H1 (cell line): ENCODE results near the gene HIC1. TPM values are rescaled to one million over a fixed set of nuclear protein-coding genes. Genes with fewer than 3 reads are reported as not detected.
A peak's percentile ranks its signal among the peaks of the same experiment; 100 is the strongest.

Experiments used
- CTCF ChIA-PET: fragments of 300-600 bp; sonication (Branson Sonifier 250); formaldehyde crosslinking; loops from one replicate; lab custom pipeline; 2021; ENCODE audit not compliant: partially characterized antibody; lab: Charles Lee
- POLR2A ChIA-PET: fragments of 300-600 bp; sonication (Branson Sonifier 250); formaldehyde crosslinking; loops from one replicate; lab custom pipeline; 2021; ENCODE audit warnings: inconsistent platforms; ENCODE audit not compliant: partially characterized antibody; lab: Charles Lee
- DNase-seq, 2 experiments: peaks; one replicate each; pipeline versions ENCODE4 v3.0.0 to v3.0.0-alpha.2; 2010 to 2022; ENCODE audit warnings: low spot score in 2 of 2, low read depth in 1 of 2, mixed read lengths in 1 of 2
- FAIRE-seq: peaks from 2 replicates; lab custom pipeline; 2011; peaks lifted over from hg19 to GRCh38; lab: Jason Lieb, UNC
- H2AFZ ChIP-seq: 2 replicates; pipeline ENCODE4 v1.8.1; 2012; ENCODE audit warnings: low read length, inconsistent platforms
- H2AK5ac ChIP-seq: 2 replicates; pipeline ENCODE4 v1.6.1; 2013; ENCODE audit warnings: low read depth, low read length
- H2BK120ac ChIP-seq: replicated peaks from 2 replicates; pipeline ENCODE3; 2013; ENCODE audit warnings: low read depth, low read length, inconsistent platforms
- H2BK12ac ChIP-seq: 2 replicates; pipeline ENCODE4 v1.6.1; 2013; ENCODE audit warnings: low read depth, low read length
- H2BK15ac ChIP-seq: 2 replicates; pipeline ENCODE4 v1.6.1; 2013; ENCODE audit warnings: low read length
- H2BK20ac ChIP-seq: 2 replicates; pipeline ENCODE4 v1.6.1; 2013; ENCODE audit warnings: low read length
- H2BK5ac ChIP-seq: 2 replicates; pipeline ENCODE4 v1.6.1; 2013; ENCODE audit warnings: low read depth, low read length
- H3K14ac ChIP-seq: 2 replicates; pipeline ENCODE4 v1.6.1; 2013; ENCODE audit warnings: inconsistent platforms; ENCODE audit not compliant: insufficient read length
- H3K18ac ChIP-seq: 2 replicates; pipeline ENCODE4 v1.6.1; 2013; ENCODE audit warnings: low read length; ENCODE audit errors: extremely low read depth
- H3K23ac ChIP-seq: 2 replicates; pipeline ENCODE4 v1.6.1; 2013; ENCODE audit warnings: inconsistent platforms; ENCODE audit not compliant: insufficient read length
- H3K23me2 ChIP-seq: 2 replicates; pipeline ENCODE4 v1.6.1; 2013; ENCODE audit warnings: low read depth, low read length
- H3K27ac ChIP-seq: 2 replicates; pipeline ENCODE4 v1.6.1; 2011; ENCODE audit warnings: low read depth, low read length, inconsistent platforms
- H3K27me3 ChIP-seq, 4 experiments: replicated peaks in 1 of 4; 1 replicate in 1 of 4; 2 replicates in 3 of 4; pipeline versions ENCODE4 v1.6.1 to v1.8.1; 2011 to 2013; ENCODE audit warnings: low read length in 3 of 4, mild to moderate bottlenecking in 3 of 4, inconsistent platforms in 2 of 4, mixed read lengths in 2 of 4, moderate library complexity in 1 of 4; ENCODE audit not compliant: control insufficient read depth in 3 of 4, insufficient read depth in 3 of 4; ENCODE audit errors: extremely low read depth in 1 of 4
- H3K36me3 ChIP-seq, 4 experiments: 2 replicates each; pipeline versions ENCODE4 v1.6.1 to v1.8.1; 2011 to 2013; ENCODE audit warnings: mild to moderate bottlenecking in 4 of 4, low read length in 3 of 4, moderate library complexity in 2 of 4, control low read depth in 1 of 4, inconsistent platforms in 1 of 4; ENCODE audit not compliant: insufficient read depth in 4 of 4, control insufficient read depth in 2 of 4
- H3K4ac ChIP-seq: replicated peaks from 2 replicates; pipeline ENCODE3; 2013; ENCODE audit warnings: low read length, low read depth, mixed read lengths, inconsistent platforms; ENCODE audit not compliant: insufficient read length
- H3K4me1 ChIP-seq, 4 experiments: replicated peaks in 1 of 4; 1 replicate in 1 of 4; 2 replicates in 3 of 4; pipeline versions ENCODE4 v1.6.1 to v1.8.1; 2011 to 2013; ENCODE audit warnings: low read length in 3 of 4, inconsistent platforms in 2 of 4, mixed read lengths in 1 of 4; ENCODE audit not compliant: insufficient read depth in 4 of 4, control insufficient read depth in 3 of 4
- H3K4me2 ChIP-seq, 2 experiments: 2 replicates each; pipeline versions ENCODE4 v1.6.1 to v1.8.1; 2011 to 2013; ENCODE audit warnings: low read depth in 2 of 2, low read length in 2 of 2, control low read depth in 1 of 2, inconsistent platforms in 1 of 2, mild to moderate bottlenecking in 1 of 2; ENCODE audit not compliant: insufficient read depth in 1 of 2
- H3K4me3 ChIP-seq, 4 experiments: fragments of 200-600, 300-600 bp in 1 of 4; sonication (generic), shearing (Covaris generic), sonication (Bioruptor Twin) in 1 of 4; 2 replicates each; pipeline versions ENCODE4 v1.5.1 to v1.8.1; 2011 to 2016; ENCODE audit warnings: low read length in 4 of 4, low read depth in 3 of 4, control low read depth in 2 of 4, inconsistent platforms in 2 of 4, mild to moderate bottlenecking in 2 of 4, mixed read lengths in 1 of 4, moderate library complexity in 1 of 4; ENCODE audit not compliant: insufficient read depth in 2 of 4; ENCODE audit errors: extremely low read depth in 1 of 4
- H3K56ac ChIP-seq: replicated peaks from 2 replicates; pipeline ENCODE3; 2013; ENCODE audit warnings: low read depth, mild to moderate bottlenecking, mixed read lengths, low read length, inconsistent platforms; ENCODE audit not compliant: insufficient read length
- H3K79me1 ChIP-seq: 2 replicates; pipeline ENCODE4 v1.6.1; 2013; ENCODE audit warnings: low read depth, low read length, control low read depth
- H3K79me2 ChIP-seq, 2 experiments: 2 replicates each; pipeline versions ENCODE4 v1.6.1 to v1.8.1; 2012 to 2013; ENCODE audit warnings: low read length in 2 of 2, mild to moderate bottlenecking in 2 of 2, inconsistent platforms in 1 of 2; ENCODE audit not compliant: insufficient read depth in 2 of 2, control insufficient read depth in 1 of 2
- H3K9ac ChIP-seq, 4 experiments: replicated peaks in 1 of 4; 1 replicate in 1 of 4; 2 replicates in 3 of 4; pipeline versions ENCODE4 v1.6.1 to v1.8.1; 2011 to 2013; ENCODE audit warnings: low read depth in 3 of 4, low read length in 3 of 4, control low read depth in 2 of 4, mild to moderate bottlenecking in 2 of 4, moderate library complexity in 2 of 4, inconsistent platforms in 1 of 4; ENCODE audit errors: extremely low read depth in 1 of 4
- H3K9me3 ChIP-seq, 2 experiments: 2 replicates each; pipeline versions ENCODE4 v1.6.1 to v1.8.1; 2012 to 2013; ENCODE audit warnings: mild to moderate bottlenecking in 2 of 2, moderate library complexity in 2 of 2, control low read depth in 1 of 2, inconsistent platforms in 1 of 2, low read depth in 1 of 2, low read length in 1 of 2, mixed read lengths in 1 of 2; ENCODE audit not compliant: insufficient read depth in 2 of 2
- H4K20me1 ChIP-seq, 2 experiments: replicated peaks in 1 of 2; 2 replicates each; pipeline versions ENCODE3 to v1.8.1; 2011 to 2013; ENCODE audit warnings: inconsistent platforms in 2 of 2, low read length in 2 of 2, mild to moderate bottlenecking in 1 of 2; ENCODE audit not compliant: insufficient read depth in 2 of 2, control insufficient read depth in 1 of 2
- H4K5ac ChIP-seq: 2 replicates; pipeline ENCODE4 v1.6.1; 2013; ENCODE audit warnings: low read length, low read depth, mixed read lengths, inconsistent platforms; ENCODE audit not compliant: insufficient read length
- H4K8ac ChIP-seq: 2 replicates; pipeline ENCODE4 v1.8.0; 2013; ENCODE audit warnings: mild to moderate bottlenecking, moderate library complexity, low read length, inconsistent platforms; ENCODE audit not compliant: insufficient read depth; ENCODE audit errors: extremely low read depth
- H4K91ac ChIP-seq: replicated peaks from 2 replicates; pipeline ENCODE3; 2013; ENCODE audit warnings: low read length, mixed read lengths, inconsistent platforms; ENCODE audit not compliant: insufficient read length
- CBX5 ChIP-seq: fragments of 300-800, 300-1000 bp; sonication (generic); IDR thresholded peaks from 2 replicates; pipeline ENCODE4 v1.7.1; 2016; ENCODE audit warnings: antibody characterized with exemption, low read length, low read depth
- RAD21 ChIP-seq, 2 experiments: IDR thresholded peaks in 1 of 2; conservative IDR thresholded peaks in 1 of 2; 2 replicates each; pipeline ENCODE4 v1.6.1; 2011; ENCODE audit warnings: low read depth in 2 of 2, low read length in 2 of 2, improper control_type of control experiment in 1 of 2, inconsistent platforms in 1 of 2, mild to moderate bottlenecking in 1 of 2, moderate library complexity in 1 of 2
- WGBS, 2 experiments: shearing (Covaris generic) in 1 of 2; methylation state at CpG; one replicate each; pipeline versions ENCODE4 v1.1.6 to v1.1.7; 2013 to 2015; ENCODE audit warnings: low lambda C conversion rate in 2 of 2, mixed read lengths in 2 of 2, inconsistent platforms in 1 of 2, low coverage in 1 of 2, missing lambda C conversion rate in 1 of 2; ENCODE audit not compliant: insufficient replicate concordance in 2 of 2, insufficient coverage in 1 of 2, insufficient read length in 1 of 2; ENCODE audit errors: extremely low coverage in 1 of 2, missing lambda C conversion rate in 1 of 2; 5-methylcytosine and 5-hydroxymethylcytosine counted together
- polyA plus RNA-seq, 7 experiments: library from polyadenylated mRNA; depleted of rRNA in 3 of 7; stranded (reverse) in 5 of 7; unstranded in 2 of 7; fragments of >200 nt in 5 of 7; fragments of 200-250 nt in 2 of 7; gene quantifications; 1 replicate in 5 of 7; 2 replicates in 1 of 7; 4 replicates in 1 of 7; pipeline versions ENCODE4 v1.2.1 to v1.2.3, GENCODE V29; 2011 to 2013; ENCODE audit warnings: missing spikeins in 2 of 7, mixed read lengths in 2 of 7
- total RNA-seq: library from RNA; stranded (reverse); fragmentation: NEBNext Ultra II Directional; extraction: Animal tissue kit (Norgen Biotek cat#: 25700); gene quantifications from 2 replicates; pipeline ENCODE4 v1.2.1, GENCODE V29; 2021
- TF ChIP-seq, protein P1 (sequence below), 3 experiments: IDR thresholded peaks; 1 replicate in 2 of 3; 2 replicates in 1 of 3; pipeline versions ENCODE4 v1.5.1 to v1.6.1; 2011; ENCODE audit warnings: low read length in 3 of 3, mild to moderate bottlenecking in 3 of 3, inconsistent platforms in 2 of 3, low read depth in 1 of 3, moderate library complexity in 1 of 3; ENCODE audit not compliant: insufficient read depth in 1 of 3; ENCODE audit errors: control extremely low read depth in 1 of 3

Gene HIC1
- total and polyA plus RNA-seq, 2 of the 8 experiments (the other 6 are each of a cell fraction or from before 2014, with no cell fraction given), result 0.06 to 0.09 TPM

DNA sequence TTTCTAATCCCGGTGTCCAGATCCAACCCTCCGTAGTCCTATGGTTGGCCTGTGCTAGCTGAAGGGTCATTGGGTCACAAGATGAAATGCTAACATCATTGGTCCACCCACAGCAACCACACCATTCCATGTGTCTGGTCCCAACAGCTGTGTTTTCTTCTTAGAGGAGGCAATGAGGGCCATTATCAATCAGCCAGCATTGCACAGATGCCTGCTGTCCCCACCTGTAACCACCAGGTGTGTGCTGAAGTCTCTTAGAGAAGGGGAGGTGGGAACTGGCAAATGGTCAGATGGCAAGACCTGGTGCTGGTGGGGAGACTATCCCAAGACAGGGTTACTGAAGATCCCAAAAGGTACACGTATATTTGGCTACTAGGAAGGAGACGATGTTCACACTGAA lies 37.4 kb downstream of the HIC1 start:
- DNase-seq, result no peak
- no peak overlapping the region for H3K23ac ChIP-seq
- ChIA-PET POLR2A (no interaction called here), CTCF (interaction anchor here (0.6 to 3.9 kb wide), 20 partner anchors 10 to 153 kb away, joined by 3 to 22 read pairs (median 4); no protein-coding TSS in a partner anchor)
- no peak overlapping the region for H2AFZ ChIP-seq
- H3K36me3 ChIP-seq, result no peaks in the 10 kb centered on the region
- no peak overlapping the region; the same call in 1 of the 2 replicates for H2BK12ac ChIP-seq
- no peak overlapping the region for H3K18ac ChIP-seq
- no peak overlapping the region for H3K4ac ChIP-seq
- no peak overlapping the region for H2BK5ac ChIP-seq
- no peaks in the 10 kb centered on the region for H3K9me3 ChIP-seq
- H3K56ac ChIP-seq, result no peak overlapping the region
- peaks cover 0 to 11% of the 10 kb centered on the region in 2 experiments for H4K20me1 ChIP-seq
- H3K27me3 ChIP-seq, result no peaks in the 10 kb centered on the region
- TF ChIP-seq, protein P1, sequence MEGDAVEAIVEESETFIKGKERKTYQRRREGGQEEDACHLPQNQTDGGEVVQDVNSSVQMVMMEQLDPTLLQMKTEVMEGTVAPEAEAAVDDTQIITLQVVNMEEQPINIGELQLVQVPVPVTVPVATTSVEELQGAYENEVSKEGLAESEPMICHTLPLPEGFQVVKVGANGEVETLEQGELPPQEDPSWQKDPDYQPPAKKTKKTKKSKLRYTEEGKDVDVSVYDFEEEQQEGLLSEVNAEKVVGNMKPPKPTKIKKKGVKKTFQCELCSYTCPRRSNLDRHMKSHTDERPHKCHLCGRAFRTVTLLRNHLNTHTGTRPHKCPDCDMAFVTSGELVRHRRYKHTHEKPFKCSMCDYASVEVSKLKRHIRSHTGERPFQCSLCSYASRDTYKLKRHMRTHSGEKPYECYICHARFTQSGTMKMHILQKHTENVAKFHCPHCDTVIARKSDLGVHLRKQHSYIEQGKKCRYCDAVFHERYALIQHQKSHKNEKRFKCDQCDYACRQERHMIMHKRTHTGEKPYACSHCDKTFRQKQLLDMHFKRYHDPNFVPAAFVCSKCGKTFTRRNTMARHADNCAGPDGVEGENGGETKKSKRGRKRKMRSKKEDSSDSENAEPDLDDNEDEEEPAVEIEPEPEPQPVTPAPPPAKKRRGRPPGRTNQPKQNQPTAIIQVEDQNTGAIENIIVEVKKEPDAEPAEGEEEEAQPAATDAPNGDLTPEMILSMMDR (IDR thresholded peaks at IDR 0.05; ENCODE audit: control extremely low read depth in 1 of 3, insufficient read depth in 1 of 3, low read depth in 1 of 3, low read length in 3 of 3), result peak; percentile 14 to 61 (median 39); a peak in 3 of 4 replicates
- TF ChIP-seq CBX5 (no peak), RAD21 (IDR thresholded peaks at IDR 0.05 in 1 of 2, conservative IDR thresholded peaks at IDR 0.05 in 1 of 2; ENCODE audit: low read depth in 2 of 2, low read length in 2 of 2) (peak in 1 of 2 experiments; percentile 37; a peak in 1 of 4 replicates)
- H4K8ac ChIP-seq, result no peak overlapping the region
- H3K79me2 ChIP-seq, result no peaks in the 10 kb centered on the region
- no peak overlapping the region for H3K4me2 ChIP-seq
- no peak overlapping the region for H2BK20ac ChIP-seq
- peaks cover 2 to 19% (median 7%) of the 10 kb centered on the region in 4 experiments for H3K4me1 ChIP-seq
- H3K79me1 ChIP-seq, result no peaks in the 10 kb centered on the region
- H2BK120ac ChIP-seq, result no peak overlapping the region
- no peak overlapping the region for H3K14ac ChIP-seq
- H4K91ac ChIP-seq, result no peak overlapping the region
- WGBS, 2 experiments, result 92% methylated on average over 4 of the region's 4 CpGs; no CpG with 5 or more reads in 1 of the 2 experiments
- H3K4me3 ChIP-seq, result no peak overlapping the region
- no peaks in the 10 kb centered on the region for H3K23me2 ChIP-seq
- no peak overlapping the region for H3K9ac ChIP-seq
- no peak for FAIRE-seq
- no peak overlapping the region for H2BK15ac ChIP-seq
- H4K5ac ChIP-seq, result no peak overlapping the region
- no peak overlapping the region for H3K27ac ChIP-seq
- H2AK5ac ChIP-seq, result 0 out of 2 replicates have a peak overlapping the region, but pooled peaks have one; percentile 15
